GM12878 (cell line): ENCODE measurements around the gene RB1.

Experiments used
- CREB1 ChIP-seq: IDR thresholded peaks from 2 replicates; pipeline ENCODE4 v1.6.1; 2012; ENCODE audit warnings: low read depth, mild to moderate bottlenecking, inconsistent platforms
- EZH2 ChIP-seq: IDR thresholded peaks from 2 replicates; pipeline ENCODE4 v1.6.1; 2012; ENCODE audit warnings: low read depth, mild to moderate bottlenecking, control low read depth, inconsistent platforms, low read length, borderline replicate concordance; ENCODE audit not compliant: control insufficient read depth
- MYC ChIP-seq: IDR thresholded peaks from 2 replicates; pipeline ENCODE4 v1.6.1; 2011; ENCODE audit warnings: mild to moderate bottlenecking, low read length, moderate library complexity, inconsistent platforms; ENCODE audit not compliant: insufficient read depth, insufficient replicate concordance, insufficient read length, severe bottlenecking
- POLR2AphosphoS5 ChIP-seq: IDR thresholded peaks from 2 replicates; pipeline ENCODE4 v1.6.1; 2011; ENCODE audit warnings: mild to moderate bottlenecking, low read length, inconsistent platforms
- RELA ChIP-seq: fragments of 450-650 bp; IDR thresholded peaks from 2 replicates; pipeline ENCODE4 v1.8.0; 2014; ENCODE audit warnings: borderline replicate concordance; ENCODE audit not compliant: partially characterized antibody
- TF ChIP-seq, protein P1 (sequence below): fragments of 450-650 bp; formaldehyde crosslinking; IDR thresholded peaks from 2 replicates; pipeline ENCODE4 v1.4.0; 2020; ENCODE audit warnings: mild to moderate bottlenecking, moderate library complexity

DNA sequence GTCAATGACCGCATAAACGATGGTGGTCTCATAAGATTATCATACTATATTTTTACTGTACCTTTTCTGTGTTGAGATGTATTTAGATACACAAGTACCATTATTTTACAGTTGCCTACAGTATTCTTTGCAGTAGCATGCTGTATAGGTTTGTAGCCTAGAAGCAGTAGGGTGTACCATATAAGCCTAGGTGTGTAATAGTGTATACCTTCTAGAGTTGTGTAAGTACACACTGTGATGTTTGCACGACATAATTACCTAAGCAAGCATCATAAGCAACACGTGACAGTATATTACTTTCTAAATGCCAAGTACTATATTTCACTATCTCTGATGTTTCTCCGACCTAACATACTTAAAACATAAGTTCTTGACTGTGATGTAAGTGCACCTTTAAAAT lies 106.6 kb downstream of the RB1 start:
- TF ChIP-seq, protein P1, sequence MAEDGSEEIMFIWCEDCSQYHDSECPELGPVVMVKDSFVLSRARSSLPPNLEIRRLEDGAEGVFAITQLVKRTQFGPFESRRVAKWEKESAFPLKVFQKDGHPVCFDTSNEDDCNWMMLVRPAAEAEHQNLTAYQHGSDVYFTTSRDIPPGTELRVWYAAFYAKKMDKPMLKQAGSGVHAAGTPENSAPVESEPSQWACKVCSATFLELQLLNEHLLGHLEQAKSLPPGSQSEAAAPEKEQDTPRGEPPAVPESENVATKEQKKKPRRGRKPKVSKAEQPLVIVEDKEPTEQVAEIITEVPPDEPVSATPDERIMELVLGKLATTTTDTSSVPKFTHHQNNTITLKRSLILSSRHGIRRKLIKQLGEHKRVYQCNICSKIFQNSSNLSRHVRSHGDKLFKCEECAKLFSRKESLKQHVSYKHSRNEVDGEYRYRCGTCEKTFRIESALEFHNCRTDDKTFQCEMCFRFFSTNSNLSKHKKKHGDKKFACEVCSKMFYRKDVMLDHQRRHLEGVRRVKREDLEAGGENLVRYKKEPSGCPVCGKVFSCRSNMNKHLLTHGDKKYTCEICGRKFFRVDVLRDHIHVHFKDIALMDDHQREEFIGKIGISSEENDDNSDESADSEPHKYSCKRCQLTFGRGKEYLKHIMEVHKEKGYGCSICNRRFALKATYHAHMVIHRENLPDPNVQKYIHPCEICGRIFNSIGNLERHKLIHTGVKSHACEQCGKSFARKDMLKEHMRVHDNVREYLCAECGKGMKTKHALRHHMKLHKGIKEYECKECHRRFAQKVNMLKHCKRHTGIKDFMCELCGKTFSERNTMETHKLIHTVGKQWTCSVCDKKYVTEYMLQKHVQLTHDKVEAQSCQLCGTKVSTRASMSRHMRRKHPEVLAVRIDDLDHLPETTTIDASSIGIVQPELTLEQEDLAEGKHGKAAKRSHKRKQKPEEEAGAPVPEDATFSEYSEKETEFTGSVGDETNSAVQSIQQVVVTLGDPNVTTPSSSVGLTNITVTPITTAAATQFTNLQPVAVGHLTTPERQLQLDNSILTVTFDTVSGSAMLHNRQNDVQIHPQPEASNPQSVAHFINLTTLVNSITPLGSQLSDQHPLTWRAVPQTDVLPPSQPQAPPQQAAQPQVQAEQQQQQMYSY (CRISPR knock-in tag), result no peak
- TF ChIP-seq POLR2AphosphoS5 (no peak), EZH2 (no peak), RELA (no peak), CREB1 (no peak), MYC (no peak)
